K562 (cell line): ENCODE results near the gene LRP1B. TPM values are rescaled to one million over a fixed set of nuclear protein-coding genes. Genes with fewer than 3 reads are reported as not detected.

ENCODE experiments used
- ATAC-seq: fragments of 200-7000 bp; cut with Tn5 transposase; 3 replicates; pipeline ENCODE4 v1.9.1; 2020; ENCODE audit warnings: moderate library complexity
- BruUV-seq: library from RNA; stranded (reverse); fragments of 400-500 nt; replicated peaks from 2 replicates; lab custom pipeline; 2021; lab: Mats Ljungman, UMichigan
- CTCF ChIA-PET: fragments of 300-600 bp; formaldehyde crosslinking; extraction: SDS; loops from one replicate; lab custom pipeline; 2021; ENCODE audit warnings: low intra/inter-chr PET ratio; lab: Yijun Ruan, JAX
- POLR2A ChIA-PET: fragments of 300-600, 350-650 bp; sonication (Branson Sonifier 250); formaldehyde crosslinking; extraction: SDS; loops from one replicate; lab custom pipeline; 2021; ENCODE audit warnings: antibody characterized with exemption, inconsistent platforms; lab: Yijun Ruan, JAX
- DNase-seq, 4 experiments: peaks; one replicate each; pipeline versions ENCODE4 v3.0.0 to v3.0.0-alpha.2; 2011 to 2018; ENCODE audit warnings: low spot score in 3 of 4, mixed read lengths in 3 of 4; ENCODE audit errors: extremely low read depth in 1 of 4
- FAIRE-seq: peaks from 2 replicates; lab custom pipeline; 2011; peaks lifted over from hg19 to GRCh38; lab: Jason Lieb, UNC
- H2AFZ ChIP-seq: 2 replicates; pipeline ENCODE4 v1.6.0; 2011; ENCODE audit warnings: low read depth, low read length, control low read depth, inconsistent platforms
- H3K27ac ChIP-seq: fragments of 200-600 bp; 3 replicates; pipeline ENCODE4 v1.8.0; 2011; ENCODE audit warnings: low read depth, mild to moderate bottlenecking, control low read depth, inconsistent platforms, low read length, moderate library complexity, mixed read lengths; ENCODE audit errors: extremely low read depth
- H3K27me3 ChIP-seq, 2 experiments: fragments of 300-600 bp in 1 of 2; 2 replicates in 1 of 2; 3 replicates in 1 of 2; pipeline versions ENCODE4 v1.6.0 to v1.8.0; 2011; ENCODE audit warnings: inconsistent platforms in 2 of 2, low read length in 2 of 2, mild to moderate bottlenecking in 1 of 2, mixed read lengths in 1 of 2, moderate library complexity in 1 of 2; ENCODE audit not compliant: control insufficient read depth in 2 of 2, insufficient read depth in 2 of 2
- H3K36me3 ChIP-seq: fragments of 300-600 bp; 3 replicates; pipeline ENCODE4 v1.8.0; 2011; ENCODE audit warnings: mild to moderate bottlenecking, low read length, inconsistent platforms; ENCODE audit not compliant: control insufficient read depth, insufficient read depth
- H3K4me1 ChIP-seq, 2 experiments: fragments of 200-600 bp in 1 of 2; replicated peaks in 1 of 2; 2 replicates in 1 of 2; 3 replicates in 1 of 2; pipeline versions ENCODE4 v1.5.1 to v1.8.0; 2011; ENCODE audit warnings: inconsistent platforms in 2 of 2, low read length in 2 of 2, mild to moderate bottlenecking in 1 of 2, mixed read lengths in 1 of 2, moderate library complexity in 1 of 2; ENCODE audit not compliant: control insufficient read depth in 2 of 2, insufficient read depth in 2 of 2
- H3K4me2 ChIP-seq: 2 replicates; pipeline ENCODE4 v1.6.1; 2011; ENCODE audit warnings: low read length, control low read depth, inconsistent platforms, mixed read lengths; ENCODE audit not compliant: insufficient read depth
- H3K4me3 ChIP-seq: fragments of 200-600 bp; sonication (generic), shearing (Covaris generic); 2 replicates; pipeline ENCODE4 v1.5.1; 2016; ENCODE audit warnings: control low read depth, inconsistent platforms
- H3K79me2 ChIP-seq: fragments of 200-600 bp; 3 replicates; pipeline ENCODE4 v1.8.0; 2011; ENCODE audit warnings: low read length, inconsistent platforms; ENCODE audit not compliant: control insufficient read depth, insufficient read depth
- H3K9ac ChIP-seq, 2 experiments: 2 replicates each; pipeline versions ENCODE4 v1.6.0 to v1.6.1; 2011; ENCODE audit warnings: low read depth in 2 of 2, low read length in 2 of 2, control low read depth in 1 of 2, inconsistent platforms in 1 of 2, mild to moderate bottlenecking in 1 of 2, mixed read lengths in 1 of 2; ENCODE audit not compliant: insufficient read depth in 1 of 2
- H3K9me1 ChIP-seq: one replicate; pipeline ENCODE4 v1.6.0; 2011; ENCODE audit warnings: inconsistent platforms, mild to moderate bottlenecking, low read length, moderate library complexity; ENCODE audit not compliant: control insufficient read depth, insufficient read depth
- H3K9me3 ChIP-seq: replicated peaks from 2 replicates; pipeline ENCODE4 v1.5.1; 2011; ENCODE audit warnings: low read depth, low read length, inconsistent platforms; ENCODE audit not compliant: control insufficient read depth, insufficient read depth
- H4K20me1 ChIP-seq: replicated peaks from 2 replicates; pipeline ENCODE4 v1.6.1; 2011; ENCODE audit warnings: low read length, inconsistent platforms, mixed read lengths; ENCODE audit not compliant: control insufficient read depth, insufficient read depth
- CAMTA2 ChIP-seq: fragments of 250-450 bp; sonication (Bioruptor Pico); conservative IDR thresholded peaks from 2 replicates; pipeline ENCODE4 v1.5.1; 2022
- CBFA2T3 ChIP-seq: fragments of 450-650 bp; IDR thresholded peaks from 2 replicates; pipeline ENCODE4 v1.6.1; 2017
- CBX5 ChIP-seq: IDR thresholded peaks from 2 replicates; pipeline ENCODE4 v1.6.1; 2014; ENCODE audit warnings: low read depth, borderline replicate concordance
- CTCFL ChIP-seq: IDR thresholded peaks from 2 replicates; pipeline ENCODE4 v1.6.1; 2011; ENCODE audit warnings: borderline replicate concordance, low read depth, mild to moderate bottlenecking, moderate library complexity, low read length; ENCODE audit not compliant: insufficient read depth, poor library complexity, severe bottlenecking
- TCF7 ChIP-seq: sonication (generic); IDR thresholded peaks from 2 replicates; pipeline ENCODE4 v1.6.1; 2016; ENCODE audit warnings: antibody characterized with exemption, borderline replicate concordance
- ZNF668 ChIP-seq: fragments of 250-450 bp; sonication (Bioruptor Pico); IDR thresholded peaks from 2 replicates; pipeline ENCODE4 v1.8.0; 2022; ENCODE audit warnings: mild to moderate bottlenecking, inconsistent platforms
- WGBS: fragments of 100-300 bp; shearing (Covaris generic); methylation state at CpG from one replicate; pipeline ENCODE4 v1.1.6; 2016; ENCODE audit warnings: low coverage, mixed read lengths; ENCODE audit not compliant: insufficient coverage; ENCODE audit errors: missing lambda C conversion rate; 5-methylcytosine and 5-hydroxymethylcytosine counted together
- in situ Hi-C: fragments of 300-500 bp; cut with MboI; formaldehyde crosslinking; loops from 4 replicates; pipeline ENCODE4 v1.15.0; 2018; ENCODE audit warnings: inconsistent platforms, mixed read lengths
- intact Hi-C: fragments of 100-400 bp; cut with micrococcal nuclease; formaldehyde crosslinking; loops from 2 replicates; pipeline ENCODE4 v1.14.2; 2022
- polyA plus RNA-seq, 8 experiments: library from polyadenylated mRNA; depleted of rRNA in 4 of 8; stranded (reverse) in 5 of 8; unstranded in 3 of 8; fragments of >200 nt; fragmentation: Nextera tagmentation in 2 of 8; fragmentation: Illumina TruSeq in 1 of 8; extraction: Ambion mirVana in 2 of 8; extraction: Trizol in 1 of 8; gene quantifications; 2 replicates each; pipeline versions ENCODE4 v1.2.1 to v1.2.3, GENCODE V29; 2011 to 2014; ENCODE audit warnings: inconsistent platforms in 1 of 8, missing spikeins in 1 of 8
- total RNA-seq, 7 experiments: library from RNA; depleted of rRNA in 6 of 7; stranded (reverse); fragments of >200 nt in 6 of 7; fragmentation: Illumina TruSeq in 2 of 7; extraction: Trizol in 2 of 7; gene quantifications; 2 replicates each; pipeline versions ENCODE4 v1.2.1 to v1.2.3, GENCODE V29; 2011 to 2021; ENCODE audit warnings: low replicate concordance in 1 of 7
- TF ChIP-seq, protein P1 (sequence below): fragments of 200-600 bp; sonication (generic); IDR thresholded peaks from one replicate; pipeline ENCODE4 v1.6.1; 2012; ENCODE audit warnings: mild to moderate bottlenecking, low read depth, low read length, inconsistent platforms

Gene LRP1B
- total and polyA plus RNA-seq, 9 of the 15 experiments (the other 6 are each of a cell fraction or from before 2014, with no cell fraction given), result not detected

DNA sequence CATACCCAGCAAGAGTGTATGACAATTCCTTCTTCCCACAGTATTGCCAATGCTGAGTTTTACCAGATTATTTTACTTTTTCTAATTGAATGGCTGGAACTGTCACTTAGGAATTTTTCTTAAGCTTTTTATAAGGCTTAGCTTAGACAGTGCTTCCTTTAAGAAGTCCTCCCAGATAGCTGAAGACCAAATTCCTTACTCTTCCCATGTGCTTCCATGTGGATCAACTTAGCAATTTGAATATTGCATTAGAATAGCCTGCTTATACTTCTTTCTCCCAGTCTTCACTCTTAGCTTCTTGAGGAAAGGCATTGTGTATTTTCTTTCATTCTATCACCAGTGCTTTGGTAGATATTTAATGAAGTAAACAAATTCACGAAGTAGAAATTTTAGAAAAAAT is 1144.4 kb downstream of the LRP1B start:
- DNase-seq, result no peak
- no peaks in the 10 kb centered on the region for H3K27me3 ChIP-seq
- no peak for ATAC-seq
- WGBS, result 0% methylated on average over 1 of the region's 1 CpG
- no peak overlapping the region for H3K4me2 ChIP-seq
- no peak overlapping the region for H3K9ac ChIP-seq
- CTCF ChIA-PET, result no interaction called here
- no peak overlapping the region for H3K27ac ChIP-seq
- H3K36me3 ChIP-seq, result no peaks in the 10 kb centered on the region
- in situ Hi-C loops, result no loop called here
- no peak overlapping the region for H2AFZ ChIP-seq
- no peaks in the 10 kb centered on the region for H3K9me3 ChIP-seq
- no peaks in the 10 kb centered on the region for H3K9me1 ChIP-seq
- POLR2A ChIA-PET, result no interaction called here
- no TSS peak for BruUV-seq
- no peaks in the 10 kb centered on the region for H3K79me2 ChIP-seq
- no peaks in the 10 kb centered on the region for H4K20me1 ChIP-seq
- H3K4me1 ChIP-seq, result no peaks in the 10 kb centered on the region
- no peak for FAIRE-seq
- intact Hi-C loops, result no loop called here
- no peak overlapping the region for H3K4me3 ChIP-seq
- TF ChIP-seq CBX5 (no peak), ZNF668 (CRISPR knock-in tag) (no peak), CAMTA2 (no peak), TCF7 (no peak), CBFA2T3 (no peak), CTCFL (no peak)
- TF ChIP-seq, protein P1, sequence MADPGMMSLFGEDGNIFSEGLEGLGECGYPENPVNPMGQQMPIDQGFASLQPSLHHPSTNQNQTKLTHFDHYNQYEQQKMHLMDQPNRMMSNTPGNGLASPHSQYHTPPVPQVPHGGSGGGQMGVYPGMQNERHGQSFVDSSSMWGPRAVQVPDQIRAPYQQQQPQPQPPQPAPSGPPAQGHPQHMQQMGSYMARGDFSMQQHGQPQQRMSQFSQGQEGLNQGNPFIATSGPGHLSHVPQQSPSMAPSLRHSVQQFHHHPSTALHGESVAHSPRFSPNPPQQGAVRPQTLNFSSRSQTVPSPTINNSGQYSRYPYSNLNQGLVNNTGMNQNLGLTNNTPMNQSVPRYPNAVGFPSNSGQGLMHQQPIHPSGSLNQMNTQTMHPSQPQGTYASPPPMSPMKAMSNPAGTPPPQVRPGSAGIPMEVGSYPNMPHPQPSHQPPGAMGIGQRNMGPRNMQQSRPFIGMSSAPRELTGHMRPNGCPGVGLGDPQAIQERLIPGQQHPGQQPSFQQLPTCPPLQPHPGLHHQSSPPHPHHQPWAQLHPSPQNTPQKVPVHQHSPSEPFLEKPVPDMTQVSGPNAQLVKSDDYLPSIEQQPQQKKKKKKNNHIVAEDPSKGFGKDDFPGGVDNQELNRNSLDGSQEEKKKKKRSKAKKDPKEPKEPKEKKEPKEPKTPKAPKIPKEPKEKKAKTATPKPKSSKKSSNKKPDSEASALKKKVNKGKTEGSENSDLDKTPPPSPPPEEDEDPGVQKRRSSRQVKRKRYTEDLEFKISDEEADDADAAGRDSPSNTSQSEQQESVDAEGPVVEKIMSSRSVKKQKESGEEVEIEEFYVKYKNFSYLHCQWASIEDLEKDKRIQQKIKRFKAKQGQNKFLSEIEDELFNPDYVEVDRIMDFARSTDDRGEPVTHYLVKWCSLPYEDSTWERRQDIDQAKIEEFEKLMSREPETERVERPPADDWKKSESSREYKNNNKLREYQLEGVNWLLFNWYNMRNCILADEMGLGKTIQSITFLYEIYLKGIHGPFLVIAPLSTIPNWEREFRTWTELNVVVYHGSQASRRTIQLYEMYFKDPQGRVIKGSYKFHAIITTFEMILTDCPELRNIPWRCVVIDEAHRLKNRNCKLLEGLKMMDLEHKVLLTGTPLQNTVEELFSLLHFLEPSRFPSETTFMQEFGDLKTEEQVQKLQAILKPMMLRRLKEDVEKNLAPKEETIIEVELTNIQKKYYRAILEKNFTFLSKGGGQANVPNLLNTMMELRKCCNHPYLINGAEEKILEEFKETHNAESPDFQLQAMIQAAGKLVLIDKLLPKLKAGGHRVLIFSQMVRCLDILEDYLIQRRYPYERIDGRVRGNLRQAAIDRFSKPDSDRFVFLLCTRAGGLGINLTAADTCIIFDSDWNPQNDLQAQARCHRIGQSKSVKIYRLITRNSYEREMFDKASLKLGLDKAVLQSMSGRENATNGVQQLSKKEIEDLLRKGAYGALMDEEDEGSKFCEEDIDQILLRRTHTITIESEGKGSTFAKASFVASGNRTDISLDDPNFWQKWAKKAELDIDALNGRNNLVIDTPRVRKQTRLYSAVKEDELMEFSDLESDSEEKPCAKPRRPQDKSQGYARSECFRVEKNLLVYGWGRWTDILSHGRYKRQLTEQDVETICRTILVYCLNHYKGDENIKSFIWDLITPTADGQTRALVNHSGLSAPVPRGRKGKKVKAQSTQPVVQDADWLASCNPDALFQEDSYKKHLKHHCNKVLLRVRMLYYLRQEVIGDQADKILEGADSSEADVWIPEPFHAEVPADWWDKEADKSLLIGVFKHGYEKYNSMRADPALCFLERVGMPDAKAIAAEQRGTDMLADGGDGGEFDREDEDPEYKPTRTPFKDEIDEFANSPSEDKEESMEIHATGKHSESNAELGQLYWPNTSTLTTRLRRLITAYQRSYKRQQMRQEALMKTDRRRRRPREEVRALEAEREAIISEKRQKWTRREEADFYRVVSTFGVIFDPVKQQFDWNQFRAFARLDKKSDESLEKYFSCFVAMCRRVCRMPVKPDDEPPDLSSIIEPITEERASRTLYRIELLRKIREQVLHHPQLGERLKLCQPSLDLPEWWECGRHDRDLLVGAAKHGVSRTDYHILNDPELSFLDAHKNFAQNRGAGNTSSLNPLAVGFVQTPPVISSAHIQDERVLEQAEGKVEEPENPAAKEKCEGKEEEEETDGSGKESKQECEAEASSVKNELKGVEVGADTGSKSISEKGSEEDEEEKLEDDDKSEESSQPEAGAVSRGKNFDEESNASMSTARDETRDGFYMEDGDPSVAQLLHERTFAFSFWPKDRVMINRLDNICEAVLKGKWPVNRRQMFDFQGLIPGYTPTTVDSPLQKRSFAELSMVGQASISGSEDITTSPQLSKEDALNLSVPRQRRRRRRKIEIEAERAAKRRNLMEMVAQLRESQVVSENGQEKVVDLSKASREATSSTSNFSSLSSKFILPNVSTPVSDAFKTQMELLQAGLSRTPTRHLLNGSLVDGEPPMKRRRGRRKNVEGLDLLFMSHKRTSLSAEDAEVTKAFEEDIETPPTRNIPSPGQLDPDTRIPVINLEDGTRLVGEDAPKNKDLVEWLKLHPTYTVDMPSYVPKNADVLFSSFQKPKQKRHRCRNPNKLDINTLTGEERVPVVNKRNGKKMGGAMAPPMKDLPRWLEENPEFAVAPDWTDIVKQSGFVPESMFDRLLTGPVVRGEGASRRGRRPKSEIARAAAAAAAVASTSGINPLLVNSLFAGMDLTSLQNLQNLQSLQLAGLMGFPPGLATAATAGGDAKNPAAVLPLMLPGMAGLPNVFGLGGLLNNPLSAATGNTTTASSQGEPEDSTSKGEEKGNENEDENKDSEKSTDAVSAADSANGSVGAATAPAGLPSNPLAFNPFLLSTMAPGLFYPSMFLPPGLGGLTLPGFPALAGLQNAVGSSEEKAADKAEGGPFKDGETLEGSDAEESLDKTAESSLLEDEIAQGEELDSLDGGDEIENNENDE, result no peak
